ENCODE data around the gene ARHGAP11A.

Gene ARHGAP11A

DNA sequence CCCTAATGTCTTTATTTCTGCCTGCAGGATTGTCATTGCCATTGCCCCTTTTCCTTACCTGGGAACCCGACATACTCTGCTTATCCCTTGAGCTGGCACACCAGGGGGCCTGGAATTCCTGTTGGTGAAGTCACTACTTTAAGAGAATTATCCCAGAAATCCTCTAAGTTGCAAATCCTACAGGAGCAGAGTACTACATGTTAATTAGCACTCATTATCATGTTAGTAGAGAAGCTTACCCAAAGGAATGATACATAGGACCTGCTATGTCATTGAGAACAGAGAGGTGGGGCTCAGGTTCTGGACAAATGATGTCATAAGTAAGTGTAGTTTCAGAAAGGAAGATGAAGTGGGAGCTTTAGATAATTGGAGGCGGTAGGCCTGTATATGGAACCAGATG lies 53.6 kb downstream of the ARHGAP11A start:
- TF ChIP-seq, protein P1, sequence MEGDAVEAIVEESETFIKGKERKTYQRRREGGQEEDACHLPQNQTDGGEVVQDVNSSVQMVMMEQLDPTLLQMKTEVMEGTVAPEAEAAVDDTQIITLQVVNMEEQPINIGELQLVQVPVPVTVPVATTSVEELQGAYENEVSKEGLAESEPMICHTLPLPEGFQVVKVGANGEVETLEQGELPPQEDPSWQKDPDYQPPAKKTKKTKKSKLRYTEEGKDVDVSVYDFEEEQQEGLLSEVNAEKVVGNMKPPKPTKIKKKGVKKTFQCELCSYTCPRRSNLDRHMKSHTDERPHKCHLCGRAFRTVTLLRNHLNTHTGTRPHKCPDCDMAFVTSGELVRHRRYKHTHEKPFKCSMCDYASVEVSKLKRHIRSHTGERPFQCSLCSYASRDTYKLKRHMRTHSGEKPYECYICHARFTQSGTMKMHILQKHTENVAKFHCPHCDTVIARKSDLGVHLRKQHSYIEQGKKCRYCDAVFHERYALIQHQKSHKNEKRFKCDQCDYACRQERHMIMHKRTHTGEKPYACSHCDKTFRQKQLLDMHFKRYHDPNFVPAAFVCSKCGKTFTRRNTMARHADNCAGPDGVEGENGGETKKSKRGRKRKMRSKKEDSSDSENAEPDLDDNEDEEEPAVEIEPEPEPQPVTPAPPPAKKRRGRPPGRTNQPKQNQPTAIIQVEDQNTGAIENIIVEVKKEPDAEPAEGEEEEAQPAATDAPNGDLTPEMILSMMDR (IDR thresholded peaks at IDR 0.05) = no peak
- Histone ChIP-seq H3K4me1 (no peaks in the 10 kb centered on the region), H3K36me3 (ENCODE audit: control insufficient read depth, insufficient read depth, low read length) (no peaks in the 10 kb centered on the region), H3K4me3 (ENCODE audit: low read depth, low read length) (no peak overlapping the region), H3K9ac (no peak overlapping the region), H3K27me3 (ENCODE audit: control insufficient read depth, insufficient read depth, low read length) (no peaks in the 10 kb centered on the region), H3K27ac (no peak overlapping the region), H3K9me3 (ENCODE audit: control insufficient read depth, low read length) (no peaks in the 10 kb centered on the region), H2AFZ (no peak overlapping the region), H3K4me2 (ENCODE audit: low read length) (no peak overlapping the region), H3K79me2 (peaks cover under 1% of the 10 kb centered on the region)

DNA sequence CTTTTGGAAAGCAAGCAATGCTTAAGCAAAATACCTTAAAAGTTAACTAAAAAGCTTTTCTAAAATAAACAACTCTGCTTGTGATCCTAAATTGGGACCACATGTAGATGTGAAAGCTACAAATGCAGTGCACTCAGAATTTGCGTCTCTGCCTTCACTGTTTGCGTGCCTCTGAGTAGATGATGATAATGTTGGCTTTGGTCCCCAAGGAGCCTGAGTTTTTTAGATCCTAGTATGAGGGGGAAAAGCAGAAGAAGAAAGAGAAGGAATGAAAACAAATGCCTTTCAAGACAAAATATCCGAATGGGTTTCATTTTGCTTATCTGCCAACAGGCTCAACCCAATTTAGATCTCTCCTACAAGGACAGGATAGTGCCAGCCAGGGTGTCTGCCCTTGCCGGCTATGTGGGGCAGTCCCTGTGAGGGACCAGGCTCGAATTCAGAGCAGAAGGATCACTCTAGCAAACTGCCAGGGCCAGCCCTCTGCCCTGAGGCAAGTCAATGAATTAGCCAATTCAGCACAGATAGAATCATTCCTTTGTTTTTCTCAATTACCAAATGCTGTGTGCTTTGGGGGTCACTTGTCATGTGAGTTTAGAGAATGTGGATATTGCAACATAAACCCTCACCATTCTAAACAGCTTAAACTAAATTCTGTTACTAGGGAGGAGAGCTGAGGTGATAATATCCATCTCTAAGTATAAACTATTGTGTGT lies 54.8 kb downstream of the ARHGAP11A start:
- H3K4me3 ChIP-seq (ENCODE audit: low read depth, low read length) = no peak overlapping the region
- TF ChIP-seq, protein P1 (IDR thresholded peaks at IDR 0.05) = no peak
- no peaks in the 10 kb centered on the region for H3K4me1 ChIP-seq
- no peak overlapping the region for H3K27ac ChIP-seq
- H3K4me2 ChIP-seq (ENCODE audit: low read length) = peak overlapping the region; percentile 9
- H3K79me2 ChIP-seq = no peaks in the 10 kb centered on the region
- no peaks in the 10 kb centered on the region for H3K27me3 ChIP-seq (ENCODE audit: control insufficient read depth, insufficient read depth, low read length)
- H2AFZ ChIP-seq = no peak overlapping the region
- no peak overlapping the region for H3K9ac ChIP-seq
- H3K36me3 ChIP-seq (ENCODE audit: control insufficient read depth, insufficient read depth, low read length) = no peaks in the 10 kb centered on the region
- no peaks in the 10 kb centered on the region for H3K9me3 ChIP-seq (ENCODE audit: control insufficient read depth, low read length)

DNA sequence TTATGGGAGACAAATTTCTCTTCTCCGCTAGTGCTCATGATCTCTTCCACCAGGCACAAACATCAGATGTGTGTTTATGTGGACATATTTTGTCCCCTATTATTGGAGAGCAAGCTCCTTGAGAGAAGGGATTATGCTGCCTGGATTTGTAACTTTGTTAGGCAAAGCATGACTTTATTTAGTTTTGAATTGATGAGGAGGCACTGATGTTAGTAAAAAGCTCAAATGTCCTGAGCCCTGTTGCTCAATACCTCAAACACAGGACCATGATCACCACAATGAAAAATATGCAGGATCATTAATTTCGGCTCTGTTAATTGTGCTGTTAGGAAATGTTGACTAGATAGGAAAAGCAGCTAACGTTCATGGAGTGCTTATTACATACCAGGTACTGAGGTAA lies 55.3 kb downstream of the ARHGAP11A start:
- H3K79me2 ChIP-seq = no peaks in the 10 kb centered on the region
- no peaks in the 10 kb centered on the region for H3K36me3 ChIP-seq (ENCODE audit: control insufficient read depth, insufficient read depth, low read length)
- H3K4me2 ChIP-seq (ENCODE audit: low read length) = no peak overlapping the region
- H3K27me3 ChIP-seq (ENCODE audit: control insufficient read depth, insufficient read depth, low read length) = no peaks in the 10 kb centered on the region
- no peaks in the 10 kb centered on the region for H3K4me1 ChIP-seq
- H3K27ac ChIP-seq = no peak overlapping the region
- H3K9me3 ChIP-seq (ENCODE audit: control insufficient read depth, low read length) = no peaks in the 10 kb centered on the region
- H3K4me3 ChIP-seq (ENCODE audit: low read depth, low read length) = no peak overlapping the region
- TF ChIP-seq, protein P1 (IDR thresholded peaks at IDR 0.05) = no peak
- no peak overlapping the region for H2AFZ ChIP-seq
- no peak overlapping the region for H3K9ac ChIP-seq

DNA sequence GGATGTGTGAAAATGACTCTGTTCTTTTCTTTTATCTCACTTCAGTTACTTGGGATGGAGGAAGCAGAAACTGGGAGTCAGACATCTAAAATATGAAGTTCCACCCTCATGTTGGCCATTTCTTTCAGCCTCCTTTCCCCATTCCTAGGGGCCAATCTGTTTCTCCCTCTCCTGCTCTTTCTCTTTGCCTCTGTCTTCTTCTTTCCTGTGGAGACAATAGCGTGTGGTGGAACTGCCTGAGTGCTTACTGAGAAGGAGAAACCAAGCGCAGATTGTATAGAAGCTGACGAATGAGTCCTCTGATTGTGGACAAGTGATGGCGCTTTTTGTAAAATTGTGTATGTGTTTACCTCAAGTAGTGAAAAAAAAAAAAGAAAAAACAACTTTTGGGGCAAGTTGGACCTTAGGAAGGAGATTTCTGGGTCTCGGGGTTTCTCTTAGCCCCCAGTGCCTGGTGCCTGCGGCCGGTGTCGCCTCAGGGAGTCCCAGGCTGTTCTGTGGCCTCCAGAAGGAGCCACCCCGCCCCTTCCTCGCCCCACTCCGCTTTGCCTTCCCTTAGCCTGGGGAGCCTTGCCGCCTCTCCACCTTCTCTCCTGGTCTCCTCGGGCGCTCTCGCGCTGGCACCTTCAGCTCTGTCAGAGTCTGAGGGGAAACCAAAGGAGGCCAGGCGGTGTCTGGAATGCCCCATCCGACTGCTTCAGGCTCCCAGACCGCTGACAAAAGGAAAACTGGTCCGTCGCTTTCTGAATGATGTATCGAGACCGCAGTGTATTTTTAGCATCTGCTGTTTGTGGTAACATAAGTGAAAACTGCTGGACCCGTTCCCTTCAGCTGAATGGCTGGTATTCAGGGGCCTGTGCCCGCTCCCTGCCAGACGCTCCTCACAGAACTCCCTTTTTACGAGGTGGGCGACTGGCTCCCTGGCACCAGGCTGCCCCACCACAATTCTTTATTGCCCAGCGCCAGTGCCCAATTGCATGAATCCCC lies 56.3 kb downstream of the ARHGAP11A start:
- no peak overlapping the region for H3K9ac ChIP-seq
- H3K4me3 ChIP-seq (ENCODE audit: low read depth, low read length) = no peak overlapping the region
- H3K79me2 ChIP-seq = no peaks in the 10 kb centered on the region
- no peak overlapping the region for H2AFZ ChIP-seq
- TF ChIP-seq, protein P1 (IDR thresholded peaks at IDR 0.05) = no peak
- H3K4me1 ChIP-seq = no peaks in the 10 kb centered on the region
- no peaks in the 10 kb centered on the region for H3K36me3 ChIP-seq (ENCODE audit: control insufficient read depth, insufficient read depth, low read length)
- H3K27ac ChIP-seq = no peak overlapping the region
- no peak overlapping the region for H3K4me2 ChIP-seq (ENCODE audit: low read length)
- H3K27me3 ChIP-seq (ENCODE audit: control insufficient read depth, insufficient read depth, low read length) = no peaks in the 10 kb centered on the region
- H3K9me3 ChIP-seq (ENCODE audit: control insufficient read depth, low read length) = no peaks in the 10 kb centered on the region

All from parathyroid adenoma (tissue), 2 donors.